Tibial artery (tissue), 4 donors: ENCODE results near the gene INAFM2.

Experiments
- DNase-seq, 2 donors: peaks; one replicate each; pipeline ENCODE4 v3.0.0-alpha.2; 2019
- H3K27ac ChIP-seq, 2 donors: fragments of 200-600 bp; sonication (generic) in 1 of 2; 1 replicate in 1 of 2; 2 replicates in 1 of 2; pipeline ENCODE4 v1.5.1; 2018 to 2019; ENCODE audit warnings: mild to moderate bottlenecking in 1 of 2
- H3K27me3 ChIP-seq, 2 donors: fragments of 200-600 bp; sonication (generic) in 1 of 2; one replicate each; pipeline versions ENCODE4 v1.5.1 to v1.6.0; 2016 to 2019
- H3K36me3 ChIP-seq, 3 donors: fragments of 200-600 bp; sonication (generic) in 2 of 3; one replicate each; pipeline ENCODE4 v1.5.1; 2016 to 2019; ENCODE audit warnings: mild to moderate bottlenecking in 2 of 3
- H3K4me1 ChIP-seq, 4 donors: fragments of 200-600 bp; sonication (generic) in 2 of 4; 1 replicate in 3 of 4; 2 replicates in 1 of 4; pipeline ENCODE4 v1.5.1; 2016 to 2019
- H3K4me3 ChIP-seq, 2 donors: fragments of 200-600 bp; sonication (generic) in 1 of 2; 1 replicate in 1 of 2; 2 replicates in 1 of 2; pipeline ENCODE4 v1.5.1; 2018 to 2019; ENCODE audit warnings: mild to moderate bottlenecking in 2 of 2
- H3K9me3 ChIP-seq, 3 donors: fragments of 200-600 bp; sonication (generic) in 1 of 3; one replicate each; pipeline ENCODE4 v1.5.1; 2016 to 2019
- CTCF ChIP-seq, 2 experiments: fragments of 200-600 bp in 1 of 2; fragments of 450-650 bp in 1 of 2; IDR thresholded peaks; one replicate each; pipeline ENCODE4 v1.5.1; 2017 to 2019; ENCODE audit warnings: antibody characterized with exemption in 2 of 2, mild to moderate bottlenecking in 1 of 2, moderate library complexity in 1 of 2
- intact Hi-C: fragments of 100-400 bp; cut with DNase I; formaldehyde crosslinking; loops from one replicate; pipeline ENCODE4 v1.15.0; 2023; ENCODE audit warnings: low total_unique reads

INAFM2 gene

DNA sequence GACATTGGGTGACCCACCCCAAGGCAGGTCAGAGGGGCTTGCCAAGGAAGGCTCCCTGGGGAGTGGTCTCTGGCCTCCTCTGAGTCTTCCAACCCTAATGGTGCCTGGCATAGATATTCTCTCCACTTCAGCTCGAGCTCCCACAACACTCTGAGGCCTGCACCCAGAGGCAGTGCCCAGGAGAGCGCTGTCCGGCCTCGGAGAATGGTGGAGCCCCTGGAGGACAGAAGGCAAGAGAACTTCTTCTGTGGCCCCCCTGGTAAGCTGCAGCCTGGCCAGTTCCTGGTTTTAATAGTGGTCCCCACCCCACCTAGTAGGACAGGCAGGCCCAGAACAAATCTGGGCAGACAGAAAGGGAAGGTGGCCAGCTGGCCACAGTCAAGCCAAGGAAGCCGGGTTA is 41.5 kb downstream of the INAFM2 start:
- DNase-seq = no peak
- TF ChIP-seq CTCF (IDR thresholded peaks at IDR 0.05) = no peak
- Histone ChIP-seq H3K4me1 (peaks cover 0 to 21% (median 17%) of the 10 kb centered on the region in 4 donors), H3K36me3 (no peaks in the 10 kb centered on the region), H3K27ac (no peak overlapping the region), H3K9me3 (no peaks in the 10 kb centered on the region), H3K27me3 (no peaks in the 10 kb centered on the region), H3K4me3 (no peak overlapping the region)
- intact Hi-C loops = loop anchor here (10.0 kb wide), 1 partner anchor 80 kb away; the partner anchor contains the start of gene ANKRD63

DNA sequence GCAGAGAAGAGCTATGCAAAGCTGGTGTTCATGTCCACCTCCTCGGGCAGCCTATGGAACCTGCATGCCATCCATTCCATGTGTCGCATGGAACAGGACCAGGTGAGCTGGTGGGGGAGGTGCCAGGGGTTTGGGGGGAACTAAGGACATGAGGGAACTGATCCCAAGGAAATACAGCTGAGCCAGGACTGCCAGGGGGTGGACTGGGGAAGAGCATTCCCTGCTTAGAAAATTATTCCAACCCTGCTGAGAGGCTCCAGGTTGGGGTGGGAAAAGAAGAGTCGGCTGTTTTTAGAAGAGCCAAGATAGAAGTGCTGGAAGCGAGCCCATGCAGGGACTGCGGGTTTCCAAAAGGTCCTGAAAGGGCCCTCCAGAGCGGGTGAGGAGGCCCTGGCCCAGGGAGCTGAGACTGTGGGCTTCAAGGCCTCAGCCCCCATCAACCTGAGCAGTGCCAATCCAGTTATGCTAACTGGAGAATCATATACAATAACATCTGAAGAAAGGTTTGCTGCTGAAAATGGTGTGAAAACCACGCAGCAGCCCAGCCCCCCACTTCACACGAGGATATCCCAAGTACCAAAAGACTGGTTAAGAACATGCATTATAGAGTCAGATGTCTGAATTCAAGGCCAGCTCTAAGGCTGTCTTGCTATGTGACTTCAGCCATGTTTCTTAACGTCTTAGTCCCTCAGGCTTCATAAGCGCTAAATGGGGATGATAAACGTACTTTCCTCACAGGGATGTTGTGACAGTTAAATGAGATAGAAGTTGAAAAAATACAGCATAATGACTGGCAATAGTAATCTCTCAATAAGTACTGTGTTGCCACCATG is 42.3 kb downstream of the INAFM2 start:
- no peak for DNase-seq
- no peaks in the 10 kb centered on the region for H3K36me3 ChIP-seq
- no peaks in the 10 kb centered on the region for H3K27me3 ChIP-seq
- H3K9me3 ChIP-seq = no peaks in the 10 kb centered on the region
- H3K4me1 ChIP-seq = peaks cover 0 to 21% (median 17%) of the 10 kb centered on the region in 4 donors
- intact Hi-C loops = loop anchor here (2.0 to 10.0 kb wide), 2 partner anchors 45 to 81 kb away; partner anchors contain the start of gene ANKRD63
- no peak overlapping the region for H3K4me3 ChIP-seq
- no peak for TF ChIP-seq CTCF (IDR thresholded peaks at IDR 0.05)
- H3K27ac ChIP-seq = no peak overlapping the region

DNA sequence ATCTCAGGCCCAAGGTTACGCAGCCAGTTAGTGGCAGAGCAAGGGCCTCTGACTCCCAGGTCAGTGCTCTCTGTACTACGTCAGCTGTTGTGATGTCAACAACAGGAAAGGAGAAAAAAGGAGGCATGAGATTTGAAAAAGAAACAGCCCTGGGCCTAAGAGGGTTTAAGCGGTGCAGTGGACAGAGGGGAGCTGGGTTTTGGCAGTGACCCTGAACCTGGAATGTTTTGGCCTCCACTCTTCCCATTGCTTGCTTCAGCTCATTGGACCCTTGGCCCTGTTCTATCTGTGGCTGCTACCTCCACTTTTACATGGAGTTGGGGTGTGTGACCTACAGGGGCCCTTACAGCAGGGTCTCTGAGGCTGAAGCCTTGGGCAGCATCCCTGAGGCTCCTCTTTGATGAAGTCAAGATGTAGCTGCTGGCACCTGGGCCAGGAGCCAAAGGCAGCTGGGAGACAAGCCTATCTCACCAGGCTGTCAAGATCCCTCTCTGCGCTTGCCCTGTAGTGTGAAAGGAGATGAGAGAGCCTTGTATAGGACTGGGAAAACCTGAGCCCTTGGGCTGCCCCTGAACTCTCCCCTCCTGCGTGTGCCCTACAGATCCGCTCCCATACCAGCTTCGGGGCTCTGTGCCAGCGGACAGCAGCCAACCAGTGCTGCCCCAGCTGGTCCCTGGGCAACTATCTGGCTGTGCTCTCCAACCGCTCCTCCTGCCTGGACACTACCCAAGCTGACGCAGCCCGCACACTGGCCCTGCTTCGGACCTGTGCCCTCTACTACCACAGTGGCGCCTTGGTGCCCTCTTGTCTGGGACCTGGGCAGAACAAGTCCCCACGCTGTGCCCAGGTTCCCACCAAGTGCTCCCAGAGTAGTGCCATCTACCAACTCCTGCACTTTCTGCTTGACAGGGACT is 43.2 kb downstream of the INAFM2 start:
- no peaks in the 10 kb centered on the region for H3K27me3 ChIP-seq
- H3K4me3 ChIP-seq = no peak overlapping the region
- DNase-seq = peak in 1 of 2 donors; percentile 88
- no peaks in the 10 kb centered on the region for H3K36me3 ChIP-seq
- H3K9me3 ChIP-seq = no peaks in the 10 kb centered on the region
- TF ChIP-seq CTCF (IDR thresholded peaks at IDR 0.05) = no peak
- H3K27ac ChIP-seq = peak overlapping the region in 1 of 2 donors; percentile 48
- intact Hi-C loops = loop anchor here (2.0 to 10.0 kb wide), 2 partner anchors 46 to 82 kb away; partner anchors contain the start of gene ANKRD63
- peaks cover 0 to 21% (median 17%) of the 10 kb centered on the region in 4 donors for H3K4me1 ChIP-seq

GRCh38 chr15:40367371-40367685 is 43.8 kb downstream of the INAFM2 start:
- H3K27ac ChIP-seq = peak overlapping the region; percentile 29 to 48
- peaks cover 0 to 21% (median 17%) of the 10 kb centered on the region in 4 donors for H3K4me1 ChIP-seq
- TF ChIP-seq CTCF (IDR thresholded peaks at IDR 0.05) = no peak
- peak overlapping the region; percentile 36 to 48 for H3K4me3 ChIP-seq
- H3K36me3 ChIP-seq = no peaks in the 10 kb centered on the region
- H3K27me3 ChIP-seq = no peaks in the 10 kb centered on the region
- intact Hi-C loops = loop anchor here (2.0 to 10.0 kb wide), 2 partner anchors 47 to 83 kb away; partner anchors contain the start of gene ANKRD63
- H3K9me3 ChIP-seq = no peaks in the 10 kb centered on the region
- no peak for DNase-seq
